ENCODE data around the gene CTSH. TPM values are rescaled to one million over a fixed set of nuclear protein-coding genes. Genes with fewer than 3 reads are reported as not detected.

The CTSH gene
- total and polyA plus RNA-seq, 2 of the 13 experiments (the other 11 are each of a cell fraction or from before 2014, with no cell fraction given) = 265 to 653 TPM

GRCh38 chr15:78944669-78945407, at the start of gene CTSH (continued):
- TF ChIP-seq ZNF839 (CRISPR knock-in tag; IDR thresholded peaks at IDR 0.05; ENCODE audit: borderline replicate concordance) (no peak), NAIF1 (CRISPR knock-in tag; IDR thresholded peaks at IDR 0.05; ENCODE audit: borderline replicate concordance) (peak; percentile 68; the same call in 1 of the 2 replicates), EEA1 (CRISPR knock-in tag; IDR thresholded peaks at IDR 0.05; ENCODE audit: borderline replicate concordance) (peak; percentile 89; the same call in 1 of the 2 replicates), KDM6A (CRISPR knock-in tag; IDR thresholded peaks at IDR 0.05; ENCODE audit: low read depth) (no peak), IKZF1 (IDR thresholded peaks at IDR 0.05) (no peak), PLSCR1 (CRISPR knock-in tag; IDR thresholded peaks at IDR 0.05; ENCODE audit: borderline replicate concordance) (no peak), SNAI1 (CRISPR knock-in tag; IDR thresholded peaks at IDR 0.05; ENCODE audit: borderline replicate concordance) (peak; percentile 76; the same call in 1 of the 2 replicates), ZFP82 (CRISPR knock-in tag; IDR thresholded peaks at IDR 0.05; ENCODE audit: borderline replicate concordance) (no peak), ADNP (CRISPR knock-in tag; IDR thresholded peaks at IDR 0.05) (no peak), TAF15 (IDR thresholded peaks at IDR 0.05; ENCODE audit: low read depth, low read length, poor library complexity, severe bottlenecking) (no peak), ZNF615 (CRISPR knock-in tag; IDR thresholded peaks at IDR 0.05; ENCODE audit: borderline replicate concordance) (no peak), ZNF18 (CRISPR knock-in tag; IDR thresholded peaks at IDR 0.05; ENCODE audit: insufficient replicate concordance) (no peak), ZBTB8A (CRISPR knock-in tag; IDR thresholded peaks at IDR 0.05; ENCODE audit: borderline replicate concordance, low read depth) (no peak), BHLHE40 (IDR thresholded peaks at IDR 0.05; ENCODE audit: low read length) (peak; percentile 67), PAF1 (CRISPR knock-in tag; IDR thresholded peaks at IDR 0.05) (no peak), JDP2 (CRISPR knock-in tag; IDR thresholded peaks at IDR 0.05; ENCODE audit: borderline replicate concordance) (no peak; the same call in 1 of the 2 replicates), PHF21A (CRISPR knock-in tag; IDR thresholded peaks at IDR 0.05) (peak; percentile 23; the same call in 1 of the 2 replicates), KLF11 (CRISPR knock-in tag; IDR thresholded peaks at IDR 0.05) (no peak), TBX2 (CRISPR knock-in tag; IDR thresholded peaks at IDR 0.05; ENCODE audit: borderline replicate concordance) (peak; percentile 76; the same call in 1 of the 2 replicates), NR1H2 (CRISPR knock-in tag; IDR thresholded peaks at IDR 0.05; ENCODE audit: borderline replicate concordance, low read depth) (peak; percentile 40; the same call in 1 of the 2 replicates), YEATS4 (CRISPR knock-in tag; IDR thresholded peaks at IDR 0.05; ENCODE audit: borderline replicate concordance) (peak; percentile 53; the same call in 1 of the 2 replicates), STAG1 (CRISPR knock-in tag; IDR thresholded peaks at IDR 0.05) (no peak; the same call in 1 of the 2 replicates), FOXO4 (CRISPR knock-in tag; conservative IDR thresholded peaks at IDR 0.05) (0 out of 2 replicates have a peak, but pooled peaks have one; percentile 73), ZNF331 (CRISPR knock-in tag; IDR thresholded peaks at IDR 0.05) (peak; percentile 72; the same call in 1 of the 2 replicates), CCAR2 (optimal IDR thresholded peaks at IDR 0.05; ENCODE audit: low read depth, low read length) (no peak), AKAP8 (CRISPR knock-in tag; IDR thresholded peaks at IDR 0.05) (0 out of 2 replicates have a peak, but pooled peaks have one; percentile 45)
